GM12878 (cell line): ENCODE results near the gene UNC5B. TPM values are rescaled to one million over a fixed set of nuclear protein-coding genes. Genes with fewer than 3 reads are reported as not detected.

Experiments used
- ATAC-seq: fragments of 200-7000 bp; cut with Tn5 transposase; 3 replicates; pipeline ENCODE4 v1.9.1; 2020; ENCODE audit warnings: mild to moderate bottlenecking, moderate library complexity
- BruUV-seq: library from RNA; stranded (reverse); fragments of 400-500 nt; replicated peaks from 2 replicates; lab custom pipeline; 2021; lab: Mats Ljungman, UMichigan
- CTCF ChIA-PET: fragments of 300-600 bp; sonication (Branson Sonifier 250); formaldehyde crosslinking; extraction: SDS; loops from one replicate; lab custom pipeline; 2021; ENCODE audit warnings: inconsistent platforms; lab: Yijun Ruan, JAX
- POLR2A ChIA-PET: fragments of 350-600 bp; formaldehyde crosslinking; extraction: SDS; loops from one replicate; lab custom pipeline; 2021; ENCODE audit warnings: inconsistent platforms; lab: Charles Lee
- RAD21 ChIA-PET: fragments of 300-600 bp; sonication (Branson Sonifier 250); formaldehyde crosslinking; loops from one replicate; lab custom pipeline; 2023; ENCODE audit warnings: antibody characterized with exemption; ENCODE audit not compliant: unreplicated experiment; lab: Charles Lee
- SMC1A ChIA-PET: fragments of 300-600 bp; sonication (Branson Sonifier 250); formaldehyde crosslinking; loops from one replicate; lab custom pipeline; 2023; ENCODE audit not compliant: unreplicated experiment, uncharacterized antibody; lab: Charles Lee
- DNase-seq: peaks from one replicate; pipeline ENCODE4 v3.0.0-alpha.2; 2011; ENCODE audit warnings: low read depth, low spot score
- FAIRE-seq: peaks from 3 replicates; lab custom pipeline; 2011; peaks lifted over from hg19 to GRCh38; lab: Jason Lieb, UNC
- H2AFZ ChIP-seq: 2 replicates; pipeline ENCODE4 v1.6.0; 2011; ENCODE audit warnings: low read depth, low read length, control low read depth; ENCODE audit not compliant: control insufficient read depth
- H3K27ac ChIP-seq: 2 replicates; pipeline ENCODE4 v1.5.1; 2011; ENCODE audit warnings: control low read depth; ENCODE audit not compliant: control insufficient read depth, insufficient read depth
- H3K27me3 ChIP-seq, 2 experiments: replicated peaks in 1 of 2; 2 replicates each; pipeline versions ENCODE4 v1.6.0 to v1.6.1; 2011; ENCODE audit warnings: low read length in 1 of 2; ENCODE audit not compliant: control insufficient read depth in 2 of 2, insufficient read depth in 2 of 2
- H3K36me3 ChIP-seq, 2 experiments: 2 replicates each; pipeline ENCODE4 v1.5.1; 2011; ENCODE audit warnings: low read length in 1 of 2; ENCODE audit not compliant: control insufficient read depth in 2 of 2, insufficient read depth in 2 of 2
- H3K4me1 ChIP-seq: 2 replicates; pipeline ENCODE4 v1.6.1; 2011; ENCODE audit warnings: mild to moderate bottlenecking, low read length, moderate library complexity, mixed read lengths; ENCODE audit not compliant: control insufficient read depth, insufficient read depth
- H3K4me2 ChIP-seq: 2 replicates; pipeline ENCODE4 v1.6.0; 2011; ENCODE audit warnings: control low read depth; ENCODE audit not compliant: control insufficient read depth, insufficient read depth
- H3K4me3 ChIP-seq: fragments of 200-600 bp; sonication (generic); 2 replicates; pipeline ENCODE4 v1.5.1; 2016
- H3K79me2 ChIP-seq: 2 replicates; pipeline ENCODE4 v1.6.0; 2011; ENCODE audit warnings: low read length; ENCODE audit not compliant: control insufficient read depth, insufficient read depth
- H3K9ac ChIP-seq: 2 replicates; pipeline ENCODE4 v1.8.0; 2011; ENCODE audit warnings: low read length, control low read depth, mixed read lengths; ENCODE audit not compliant: control insufficient read depth, insufficient read depth
- H3K9me3 ChIP-seq: replicated peaks from 3 replicates; pipeline ENCODE4 v1.5.1; 2011; ENCODE audit warnings: mild to moderate bottlenecking, low read length; ENCODE audit not compliant: control insufficient read depth, insufficient read depth
- H4K20me1 ChIP-seq: 2 replicates; pipeline ENCODE4 v1.6.0; 2011; ENCODE audit not compliant: control insufficient read depth, insufficient read depth
- ATF3 ChIP-seq: IDR thresholded peaks from 2 replicates; pipeline ENCODE4 v1.6.1; 2011; ENCODE audit warnings: low read depth, mild to moderate bottlenecking, low read length, moderate library complexity, borderline replicate concordance; ENCODE audit errors: extremely low read depth
- CREB1 ChIP-seq: IDR thresholded peaks from 2 replicates; pipeline ENCODE4 v1.6.1; 2012; ENCODE audit warnings: low read depth, mild to moderate bottlenecking, inconsistent platforms
- CUX1 ChIP-seq: IDR thresholded peaks from 2 replicates; pipeline ENCODE4 v1.6.1; 2012; ENCODE audit warnings: improper control_type of control experiment, low read depth, low read length; ENCODE audit not compliant: insufficient replicate concordance
- PML ChIP-seq: IDR thresholded peaks from 2 replicates; pipeline ENCODE4 v1.6.1; 2012; ENCODE audit warnings: low read length, inconsistent platforms
- ZNF207 ChIP-seq: fragments of 450-650 bp; IDR thresholded peaks from 2 replicates; pipeline ENCODE4 v1.6.1; 2014; ENCODE audit warnings: antibody characterized with exemption, mild to moderate bottlenecking, borderline replicate concordance
- WGBS: methylation state at CpG from one replicate; pipeline ENCODE4 v1.1.6; 2016; ENCODE audit warnings: low lambda C conversion rate; ENCODE audit not compliant: insufficient replicate concordance, insufficient coverage; ENCODE audit errors: missing lambda C conversion rate; 5-methylcytosine and 5-hydroxymethylcytosine counted together
- in situ Hi-C: fragments of 300-500 bp; cut with MboI; formaldehyde crosslinking; loops from 9 replicates; pipeline ENCODE4 v1.14.3; 2018; ENCODE audit warnings: mixed read lengths
- intact Hi-C: fragments of 100-400 bp; cut with micrococcal nuclease; formaldehyde crosslinking; loops from one replicate; pipeline ENCODE4 v1.14.2; 2022; ENCODE audit not compliant: unreplicated experiment
- polyA plus RNA-seq, 11 experiments: library from polyadenylated mRNA; depleted of rRNA in 4 of 11; unstranded in 6 of 11; stranded (reverse) in 5 of 11; fragments of >200 nt; fragmentation: Nextera tagmentation in 4 of 11; fragmentation: Illumina TruSeq in 1 of 11; extraction: Ambion mirVana in 4 of 11; extraction: Trizol in 1 of 11; gene quantifications; 1 replicate in 1 of 11; 2 replicates in 10 of 11; pipeline versions ENCODE4 v1.2.1 to v1.2.3, GENCODE V29; 2011 to 2016; ENCODE audit warnings: inconsistent platforms in 2 of 11, missing spikeins in 2 of 11, low read depth in 1 of 11
- total RNA-seq, 4 experiments: library from RNA; depleted of rRNA in 3 of 4; stranded (reverse); fragments of >200 nt in 3 of 4; fragmentation: Illumina TruSeq in 1 of 4; extraction: Trizol in 1 of 4; gene quantifications; 2 replicates each; pipeline versions ENCODE4 v1.2.1 to v1.2.3, GENCODE V29; 2013 to 2021

UNC5B gene
- total and polyA plus RNA-seq, 10 of the 15 experiments (the other 5 are each of a cell fraction or from before 2014, with no cell fraction given), result 0.03 to 0.08 TPM; not detected in 8

- Histone ChIP-seq H3K9me3 (no peaks in the 10 kb centered on the region), H4K20me1 (no peaks in the 10 kb centered on the region), H3K9ac (no peak overlapping the region), H2AFZ (no peak overlapping the region), H3K36me3 (no peaks in the 10 kb centered on the region), H3K27ac (no peak overlapping the region), H3K4me3 (no peak overlapping the region), H3K4me1 (no peaks in the 10 kb centered on the region), H3K4me2 (no peak overlapping the region), H3K79me2 (no peaks in the 10 kb centered on the region), H3K27me3 (peaks cover 0 to 2% of the 10 kb centered on the region in 2 experiments; a peak in 2 of 4 replicates)
- no TSS peak for BruUV-seq
- intact Hi-C loops, result no loop called here
- ATAC-seq (no peak), FAIRE-seq (no peak), DNase-seq (no peak)
- WGBS, result 25% methylated on average over 14 of the region's 14 CpGs
- POLR2A ChIA-PET, result no interaction called here
- TF ChIP-seq ATF3, result no peak
- CTCF ChIA-PET, result interaction anchor here (0.7 to 0.9 kb wide), 2 partner anchors 13 to 456 kb away, joined by 3 to 4 read pairs; no protein-coding TSS in a partner anchor
- SMC1A ChIA-PET, result no interaction called here
- RAD21 ChIA-PET, result no interaction called here
- in situ Hi-C loops, result no loop called here
Observed at GRCh38 chr10:71271662-71272055, 59.3 kb downstream of the UNC5B start.

GRCh38 chr10:71272056-71272771, 59.8 kb downstream of the UNC5B start:
- 24% methylated on average over 15 of the region's 15 CpGs for WGBS
- no peaks in the 10 kb centered on the region for H3K36me3 ChIP-seq
- DNase-seq (no peak), ATAC-seq (no peak), FAIRE-seq (no peak)
- peaks cover 0 to 2% of the 10 kb centered on the region in 2 experiments; a peak in 2 of 4 replicates for H3K27me3 ChIP-seq
- intact Hi-C loops, result no loop called here
- RAD21 ChIA-PET, result no interaction called here
- BruUV-seq, result no TSS peak
- no peak for TF ChIP-seq CREB1
- no peak for TF ChIP-seq ZNF207
- TF ChIP-seq PML, result no peak
- TF ChIP-seq CUX1, result no peak
- in situ Hi-C loops, result no loop called here
- no peak overlapping the region for H3K27ac ChIP-seq
- H3K4me3 ChIP-seq, result no peak overlapping the region
- CTCF ChIA-PET, result interaction anchor here (4.5 kb wide), 1 partner anchor 13 kb away, joined by 16 read pairs; no protein-coding TSS in a partner anchor
- no peak overlapping the region for H3K4me2 ChIP-seq
- H3K79me2 ChIP-seq, result no peaks in the 10 kb centered on the region
- no peak overlapping the region for H2AFZ ChIP-seq
- no peaks in the 10 kb centered on the region for H4K20me1 ChIP-seq
- H3K9me3 ChIP-seq, result no peaks in the 10 kb centered on the region
- no peaks in the 10 kb centered on the region for H3K4me1 ChIP-seq
- SMC1A ChIA-PET, result no interaction called here
- H3K9ac ChIP-seq, result no peak overlapping the region
- POLR2A ChIA-PET, result no interaction called here
